Measurements from ENCODE around the gene IQCN.

DNA sequence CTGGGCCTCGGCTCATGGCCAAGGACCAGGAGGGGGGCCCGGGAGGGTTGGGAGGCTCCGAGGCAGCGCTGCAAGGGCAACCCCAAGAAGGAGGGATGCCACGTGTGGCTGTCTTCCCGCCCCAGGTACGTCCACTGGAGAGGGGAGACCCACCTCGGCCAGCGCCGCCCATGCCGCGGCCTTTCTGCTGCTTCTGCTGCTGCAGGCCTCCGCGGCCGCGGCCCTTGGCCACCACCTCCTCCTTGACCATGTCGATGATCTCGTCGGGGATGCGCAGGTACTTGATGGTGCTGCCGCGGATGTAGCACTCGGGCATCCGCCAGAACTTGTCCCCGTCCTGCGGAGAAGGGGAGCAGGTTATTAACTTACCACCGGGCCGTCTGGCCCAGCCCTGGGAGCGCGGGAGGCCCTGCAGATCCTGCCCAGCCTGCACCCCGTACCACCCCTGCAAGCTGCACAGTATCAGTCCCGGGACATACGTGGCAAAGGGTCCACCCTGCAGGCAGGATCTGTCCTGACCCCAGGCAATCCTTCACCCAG is 35.3 kb upstream of the IQCN start:
- TF ChIP-seq POLR2A (IDR thresholded peaks at IDR 0.05; ENCODE audit: low read depth, low read length): no peak
- TF ChIP-seq TAF1 (IDR thresholded peaks at IDR 0.05; ENCODE audit: borderline replicate concordance, low read depth, low read length): no peak

Measured in GM12892 (cell line).